ENCODE data around the gene MAML2.

The MAML2 gene

GRCh38 chr11:96206955-96207354 lies 136.0 kb downstream of the MAML2 start:
- no peak for DNase-seq (ENCODE audit: low spot score)

GRCh38 chr11:96205460-96205809 lies 137.6 kb downstream of the MAML2 start:
- no peak for TF ChIP-seq CTCF (IDR thresholded peaks at IDR 0.05; ENCODE audit: extremely low read depth, missing control alignments)
- DNase-seq (ENCODE audit: low spot score): no peak

More at GRCh38 chr11:96206955-96207354, 136.0 kb downstream of the MAML2 start:
- no peak for TF ChIP-seq CTCF (IDR thresholded peaks at IDR 0.05; ENCODE audit: extremely low read depth, missing control alignments)

GRCh38 chr11:96204721-96205459 lies 138.1 kb downstream of the MAML2 start:
- DNase-seq (ENCODE audit: low spot score): no peak
- TF ChIP-seq CTCF (IDR thresholded peaks at IDR 0.05; ENCODE audit: extremely low read depth, missing control alignments): no peak

- no peak for DNase-seq (ENCODE audit: low spot score)
- TF ChIP-seq CTCF (IDR thresholded peaks at IDR 0.05; ENCODE audit: extremely low read depth, missing control alignments): no peak
These were observed 138.7 kb downstream of the MAML2 start for GRCh38 chr11:96204366-96204659.

GRCh38 chr11:96203567-96204365 lies 139.2 kb downstream of the MAML2 start:
- DNase-seq (ENCODE audit: low spot score): no peak
- no peak for TF ChIP-seq CTCF (IDR thresholded peaks at IDR 0.05; ENCODE audit: extremely low read depth, missing control alignments)

- TF ChIP-seq CTCF (IDR thresholded peaks at IDR 0.05; ENCODE audit: extremely low read depth, missing control alignments): no peak
These were observed 142.8 kb downstream of the MAML2 start for GRCh38 chr11:96200243-96200642.

GRCh38 chr11:96199563-96200025 lies 143.4 kb downstream of the MAML2 start:
- no peak for TF ChIP-seq CTCF (IDR thresholded peaks at IDR 0.05; ENCODE audit: extremely low read depth, missing control alignments)
- DNase-seq (ENCODE audit: low spot score): no peak

More at GRCh38 chr11:96200243-96200642, 142.8 kb downstream of the MAML2 start:
- no peak for DNase-seq (ENCODE audit: low spot score)

All from GM20000 (cell line).